Astrocyte of the spinal cord (primary cell): Measurements from ENCODE around the gene ADARB2.
A peak's percentile ranks its signal among the peaks of the same experiment; 100 is the strongest.

ENCODE experiments used
- DNase-seq: peaks from one replicate; pipeline ENCODE4 v3.0.0; 2011; ENCODE audit warnings: low read depth, low spot score
- H3K4me3 ChIP-seq: 2 replicates; pipeline ENCODE4 v1.5.1; 2011; ENCODE audit warnings: low read depth, mild to moderate bottlenecking, low read length, moderate library complexity
- CTCF ChIP-seq: IDR thresholded peaks from 2 replicates; pipeline ENCODE4 v1.5.1; 2012; ENCODE audit warnings: low read depth, mild to moderate bottlenecking, low read length, inconsistent platforms
- in situ Hi-C: cut with HindIII; loops from 2 replicates; pipeline ENCODE4 v1.10.0; 2017; ENCODE audit warnings: low sequenced_read_pairs

ADARB2 gene

GRCh38 chr10:1151076-1152033, 586.0 kb downstream of the ADARB2 start:
- TF ChIP-seq CTCF, result no peak
- DNase-seq, result no peak
- H3K4me3 ChIP-seq, result no peak overlapping the region
- in situ Hi-C loops, result no loop called here

GRCh38 chr10:1150638-1150955, 586.7 kb downstream of the ADARB2 start:
- TF ChIP-seq CTCF, result no peak
- in situ Hi-C loops, result no loop called here
- no peak overlapping the region for H3K4me3 ChIP-seq
- no peak for DNase-seq

- in situ Hi-C loops, result no loop called here
- TF ChIP-seq CTCF, result no peak
- no peak overlapping the region for H3K4me3 ChIP-seq
- DNase-seq, result no peak
These were observed 587.3 kb downstream of the ADARB2 start for GRCh38 chr10:1149793-1150637.

GRCh38 chr10:1148855-1149605, 588.3 kb downstream of the ADARB2 start:
- TF ChIP-seq CTCF, result no peak
- in situ Hi-C loops, result no loop called here
- H3K4me3 ChIP-seq, result no peak overlapping the region
- DNase-seq, result no peak

GRCh38 chr10:1147810-1148209, 589.5 kb downstream of the ADARB2 start:
- no peak for TF ChIP-seq CTCF
- no peak overlapping the region for H3K4me3 ChIP-seq
- no peak for DNase-seq
- in situ Hi-C loops, result no loop called here

DNA sequence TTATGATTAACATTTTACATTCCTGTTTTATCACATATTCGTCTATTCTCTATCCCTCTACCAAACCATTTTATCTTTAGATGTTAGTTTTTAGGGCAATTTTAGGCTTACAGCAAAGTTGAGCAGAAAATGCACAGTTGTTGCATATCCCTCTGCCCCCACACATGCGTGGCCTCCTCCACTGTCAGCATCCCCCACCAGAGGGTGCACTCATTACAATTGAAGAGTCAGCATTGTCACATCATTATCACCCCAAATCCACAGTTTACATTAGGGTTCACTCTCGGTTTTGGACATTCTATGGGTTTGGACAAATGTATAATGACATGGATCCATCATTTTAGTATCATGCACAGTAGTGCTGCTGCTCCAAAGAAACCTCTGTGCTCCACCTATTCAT, 594.7 kb downstream of the ADARB2 start:
- TF ChIP-seq CTCF, result peak; percentile 26
- no peak for DNase-seq
- H3K4me3 ChIP-seq, result no peak overlapping the region
- in situ Hi-C loops, result no loop called here
